Lower leg skin (tissue), 3 donors: Measurements from ENCODE around the gene TNIK.

Experiments
- POLR2A ChIP-seq, 2 donors: fragments of 450-650 bp; IDR thresholded peaks; one replicate each; pipeline ENCODE4 v1.6.1; 2016 to 2017; ENCODE audit warnings: antibody characterized with exemption in 2 of 2, mild to moderate bottlenecking in 1 of 2, moderate library complexity in 1 of 2
- TF ChIP-seq, protein P1 (sequence below), 3 donors: fragments of 450-650 bp; IDR thresholded peaks; one replicate each; pipeline ENCODE4 v1.5.1; 2016; ENCODE audit warnings: antibody characterized with exemption in 3 of 3, mild to moderate bottlenecking in 3 of 3, moderate library complexity in 2 of 3

DNA sequence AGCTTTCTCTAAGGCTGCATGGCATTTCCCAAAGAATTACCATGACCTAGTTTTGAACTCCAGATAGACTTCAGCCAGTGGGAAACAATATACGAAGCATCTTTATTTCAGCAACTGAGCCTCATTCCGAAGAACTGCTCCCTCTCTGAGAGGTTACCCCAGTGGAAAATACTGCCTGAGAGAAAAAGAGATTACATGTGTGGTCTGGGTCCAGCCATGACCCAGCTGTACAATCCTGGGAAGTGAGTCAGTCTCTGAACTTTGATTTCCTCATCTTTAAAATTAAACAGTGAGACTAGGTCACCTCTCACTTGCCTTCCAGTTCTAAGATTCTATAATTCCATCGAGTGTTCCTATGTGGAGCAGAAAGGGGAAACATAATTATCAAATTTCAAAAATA, 42.4 kb downstream of the TNIK start:
- no peak for TF ChIP-seq POLR2A (IDR thresholded peaks at IDR 0.05)
- TF ChIP-seq, protein P1, sequence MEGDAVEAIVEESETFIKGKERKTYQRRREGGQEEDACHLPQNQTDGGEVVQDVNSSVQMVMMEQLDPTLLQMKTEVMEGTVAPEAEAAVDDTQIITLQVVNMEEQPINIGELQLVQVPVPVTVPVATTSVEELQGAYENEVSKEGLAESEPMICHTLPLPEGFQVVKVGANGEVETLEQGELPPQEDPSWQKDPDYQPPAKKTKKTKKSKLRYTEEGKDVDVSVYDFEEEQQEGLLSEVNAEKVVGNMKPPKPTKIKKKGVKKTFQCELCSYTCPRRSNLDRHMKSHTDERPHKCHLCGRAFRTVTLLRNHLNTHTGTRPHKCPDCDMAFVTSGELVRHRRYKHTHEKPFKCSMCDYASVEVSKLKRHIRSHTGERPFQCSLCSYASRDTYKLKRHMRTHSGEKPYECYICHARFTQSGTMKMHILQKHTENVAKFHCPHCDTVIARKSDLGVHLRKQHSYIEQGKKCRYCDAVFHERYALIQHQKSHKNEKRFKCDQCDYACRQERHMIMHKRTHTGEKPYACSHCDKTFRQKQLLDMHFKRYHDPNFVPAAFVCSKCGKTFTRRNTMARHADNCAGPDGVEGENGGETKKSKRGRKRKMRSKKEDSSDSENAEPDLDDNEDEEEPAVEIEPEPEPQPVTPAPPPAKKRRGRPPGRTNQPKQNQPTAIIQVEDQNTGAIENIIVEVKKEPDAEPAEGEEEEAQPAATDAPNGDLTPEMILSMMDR (IDR thresholded peaks at IDR 0.05), result no peak
